RWPE1 (cell line): ENCODE data around the gene DDX21.
A peak's percentile ranks its signal among the peaks of the same experiment; 100 is the strongest.
"Not testable (repeated sequence)": the region's sequence is repeated elsewhere in the genome, so short reads cannot be mapped to it uniquely, and the experiment has no call there.

Experiments
- CTCF ChIA-PET: fragments of 350-600 bp; sonication (Branson Sonifier 250); formaldehyde crosslinking; extraction: SDS; loops from one replicate; lab custom pipeline; 2021; lab: Yijun Ruan, JAX
- POLR2A ChIA-PET: fragments of 400-600 bp; formaldehyde crosslinking; extraction: SDS; loops from one replicate; lab custom pipeline; 2020; ENCODE audit warnings: antibody characterized with exemption; ENCODE audit not compliant: low non-redundant PET; lab: Yijun Ruan, JAX
- DNase-seq: peaks from one replicate; pipeline ENCODE4 v3.0.0; 2012; ENCODE audit warnings: low spot score
- H3K27ac ChIP-seq: fragments of 450-650 bp; 2 replicates; pipeline ENCODE4 v1.5.1; 2017
- CTCF ChIP-seq: fragments of 450-650 bp; conservative IDR thresholded peaks from 2 replicates; pipeline ENCODE4 v1.5.1; 2017; ENCODE audit warnings: low read depth, mild to moderate bottlenecking

The DDX21 gene

GRCh38 chr10:68959695-68960527 lies 3.9 kb downstream of the DDX21 start:
- CTCF ChIA-PET, result interaction anchor here (0.6 to 0.7 kb wide), 5 partner anchors 10 to 313 kb away, joined by 3 to 4 read pairs (median 3); no protein-coding TSS in a partner anchor
- TF ChIP-seq CTCF, result no peak

GRCh38 chr10:68963151-68963550 lies 7.2 kb downstream of the DDX21 start:
- no peak for DNase-seq
- TF ChIP-seq CTCF, result no peak
- ChIA-PET POLR2A (no interaction called here), CTCF (interaction anchor here (0.6 to 1.0 kb wide), 2 partner anchors 10 to 77 kb away, joined by 4 to 5 read pairs; no protein-coding TSS in a partner anchor)
- H3K27ac ChIP-seq, result no peak overlapping the region

More at GRCh38 chr10:68959695-68960527, 3.9 kb downstream of the DDX21 start:
- DNase-seq, result no peak
- POLR2A ChIA-PET, result no interaction called here
- no peak overlapping the region for H3K27ac ChIP-seq

GRCh38 chr10:68973975-68974374 lies 18.0 kb downstream of the DDX21 start:
- no peak overlapping the region for H3K27ac ChIP-seq
- DNase-seq, result no peak
- no peak for TF ChIP-seq CTCF
- ChIA-PET POLR2A (interaction anchor here (0.6 kb wide), 2 partner anchors 98 to 230 kb away, joined by 3 read pairs; no protein-coding TSS in a partner anchor), CTCF (interaction anchor here (0.5 to 1.0 kb wide), 2 partner anchors 11 to 37 kb away, joined by 3 to 5 read pairs; no protein-coding TSS in a partner anchor)

- H3K27ac ChIP-seq, CTCF ChIA-PET, DNase-seq, POLR2A ChIA-PET: not testable (repeated sequence)
Observed at GRCh38 chr10:68975936-68976473, 20.0 kb downstream of the DDX21 start.

GRCh38 chr10:68979738-68980137 lies 23.8 kb downstream of the DDX21 start:
- POLR2A ChIA-PET, DNase-seq, H3K27ac ChIP-seq, CTCF ChIA-PET: not testable (repeated sequence)

GRCh38 chr10:68981074-68981473 lies 25.1 kb downstream of the DDX21 start:
- peak; percentile 16; the same call in 1 of the 2 replicates for TF ChIP-seq CTCF
- no peak for DNase-seq
- POLR2A ChIA-PET, result no interaction called here
- CTCF ChIA-PET, result interaction anchor here (0.6 to 1.0 kb wide), 4 partner anchors 33 to 359 kb away, joined by 3 to 5 read pairs (median 4); no protein-coding TSS in a partner anchor
- no peak overlapping the region for H3K27ac ChIP-seq

GRCh38 chr10:68982389-68982788 lies 26.4 kb downstream of the DDX21 start:
- CTCF ChIA-PET, result interaction anchor here (0.6 kb wide), 2 partner anchors 98 to 527 kb away, joined by 3 read pairs; no protein-coding TSS in a partner anchor
- no peak for DNase-seq
- no peak overlapping the region for H3K27ac ChIP-seq
- POLR2A ChIA-PET, result no interaction called here
- TF ChIP-seq CTCF, result no peak
